Smooth muscle cell (in vitro differentiated cells): ENCODE data around the gene TEAD1. TPM values are rescaled to one million over a fixed set of nuclear protein-coding genes. Genes with fewer than 3 reads are reported as not detected.

ENCODE experiments used
- DNase-seq: peaks from one replicate; lab custom pipeline; 2025; ENCODE audit not compliant: unreplicated experiment; lab: John Stamatoyannopoulos, UW
- H2AFZ ChIP-seq: fragments of 200-600 bp; sonication (generic); 2 replicates; pipeline ENCODE4 v1.6.0; 2016; ENCODE audit warnings: antibody characterized with exemption, low read depth, mild to moderate bottlenecking
- H3F3A ChIP-seq: fragments of 200-600 bp; sonication (generic); 2 replicates; pipeline ENCODE4 v1.6.0; 2017; ENCODE audit warnings: antibody characterized with exemption, low read depth
- H3K27ac ChIP-seq: fragments of 200-600 bp; sonication (generic); 2 replicates; pipeline ENCODE4 v1.5.1; 2016; ENCODE audit warnings: low read depth, mild to moderate bottlenecking
- H3K27me3 ChIP-seq: fragments of 200-600 bp; sonication (generic); 2 replicates; pipeline ENCODE4 v1.6.1; 2016; ENCODE audit warnings: low read depth, mild to moderate bottlenecking
- H3K36me3 ChIP-seq: fragments of 200-600 bp; sonication (generic); 2 replicates; pipeline ENCODE4 v1.5.1; 2016; ENCODE audit warnings: low read depth
- H3K4me1 ChIP-seq: fragments of 200-600 bp; sonication (generic); 2 replicates; pipeline ENCODE4 v1.5.1; 2016; ENCODE audit warnings: low read depth
- H3K4me2 ChIP-seq: fragments of 200-600 bp; sonication (generic); 2 replicates; pipeline ENCODE4 v1.6.0; 2016; ENCODE audit warnings: mild to moderate bottlenecking
- H3K4me3 ChIP-seq: fragments of 200-600 bp; sonication (generic); 2 replicates; pipeline ENCODE4 v1.5.1; 2016; ENCODE audit warnings: mild to moderate bottlenecking
- H3K79me2 ChIP-seq: fragments of 200-600 bp; sonication (generic); 2 replicates; pipeline ENCODE4 v1.6.0; 2016; ENCODE audit warnings: low read depth, mild to moderate bottlenecking
- H3K9ac ChIP-seq: fragments of 200-600 bp; sonication (generic); 2 replicates; pipeline ENCODE4 v1.6.0; 2016; ENCODE audit warnings: low read depth
- H3K9me3 ChIP-seq: fragments of 200-600 bp; sonication (generic); replicated peaks from 2 replicates; pipeline ENCODE4 v1.5.1; 2016; ENCODE audit warnings: low read depth
- H4K20me1 ChIP-seq: fragments of 200-600 bp; sonication (generic); 2 replicates; pipeline ENCODE4 v1.6.0; 2016; ENCODE audit warnings: low read depth
- CTCF ChIP-seq: fragments of 200-600 bp; sonication (generic); IDR thresholded peaks from 2 replicates; pipeline ENCODE4 v1.5.1; 2017; ENCODE audit warnings: borderline replicate concordance, mild to moderate bottlenecking, antibody characterized with exemption; ENCODE audit not compliant: insufficient read depth, poor library complexity, severe bottlenecking
- whole genome bisulfite sequencing: methylation state at CpG from one replicate; pipeline ENCODE4 v1.1.7; 2016; ENCODE audit warnings: low lambda C conversion rate; 5-methylcytosine and 5-hydroxymethylcytosine counted together
- polyA plus RNA-seq: library from polyadenylated mRNA; unstranded; fragments of >200 nt; fragmentation: Nextera tagmentation; extraction: Ambion mirVana; gene quantifications from 2 replicates; pipeline ENCODE4 v1.2.1, GENCODE V29; 2016
- total RNA-seq: library from RNA; depleted of rRNA; stranded (reverse); fragments of >200 nt; gene quantifications from 2 replicates; pipeline ENCODE4 v1.2.3, GENCODE V29; 2014

TEAD1 gene
- total and polyA plus RNA-seq, 2 experiments from 2014 or later, result 63.0 to 181 TPM

DNA sequence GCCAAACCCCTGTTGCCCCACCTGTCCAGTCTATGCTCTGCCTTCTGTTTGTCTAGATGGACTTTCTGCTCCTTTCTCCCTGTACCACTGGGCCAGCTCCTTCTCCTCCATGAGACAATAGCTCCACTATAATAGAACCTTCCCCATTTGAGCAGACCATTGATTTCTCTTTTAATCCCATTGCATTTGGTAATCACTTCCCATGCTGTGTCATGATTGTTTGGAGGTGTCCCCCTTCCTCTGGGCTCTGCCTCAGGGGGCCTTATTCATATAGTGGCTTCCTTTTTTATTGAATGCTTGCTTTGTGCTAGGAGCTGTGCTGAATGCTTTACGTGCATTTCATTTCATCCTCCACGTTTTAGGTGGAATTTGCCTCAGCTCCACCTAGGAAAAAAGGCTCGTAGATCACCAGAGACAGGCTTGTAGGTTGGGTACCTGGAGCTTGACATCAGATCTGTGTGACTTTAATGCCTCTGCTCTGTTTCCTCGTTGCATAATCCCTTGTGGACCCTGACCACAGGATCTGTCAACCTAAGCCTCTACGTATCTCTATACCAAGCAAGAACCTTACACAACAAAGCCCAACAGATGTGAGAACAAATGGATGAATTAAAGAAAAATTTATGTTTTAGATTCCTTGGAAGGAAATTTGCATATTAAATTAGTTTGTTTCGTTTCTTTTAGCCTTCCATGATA, 228.7 kb downstream of the TEAD1 start:
- H3K4me2 ChIP-seq, result no peak overlapping the region
- H3K9me3 ChIP-seq, result no peaks in the 10 kb centered on the region
- DNase-seq, result no peak
- H2AFZ ChIP-seq, result no peak overlapping the region
- H3K4me1 ChIP-seq, result peaks cover 10% of the 10 kb centered on the region
- WGBS, result 88% methylated on average over 6 of the region's 6 CpGs
- H3F3A ChIP-seq, result peaks cover 23% of the 10 kb centered on the region
- H3K9ac ChIP-seq, result no peak overlapping the region
- TF ChIP-seq CTCF, result no peak
- no peaks in the 10 kb centered on the region for H3K27me3 ChIP-seq
- peaks cover 27% of the 10 kb centered on the region for H4K20me1 ChIP-seq
- peak overlapping the region; percentile 88 for H3K27ac ChIP-seq
- peaks cover 58% of the 10 kb centered on the region for H3K79me2 ChIP-seq
- H3K36me3 ChIP-seq, result peaks cover 4% of the 10 kb centered on the region
- H3K4me3 ChIP-seq, result no peak overlapping the region

DNA sequence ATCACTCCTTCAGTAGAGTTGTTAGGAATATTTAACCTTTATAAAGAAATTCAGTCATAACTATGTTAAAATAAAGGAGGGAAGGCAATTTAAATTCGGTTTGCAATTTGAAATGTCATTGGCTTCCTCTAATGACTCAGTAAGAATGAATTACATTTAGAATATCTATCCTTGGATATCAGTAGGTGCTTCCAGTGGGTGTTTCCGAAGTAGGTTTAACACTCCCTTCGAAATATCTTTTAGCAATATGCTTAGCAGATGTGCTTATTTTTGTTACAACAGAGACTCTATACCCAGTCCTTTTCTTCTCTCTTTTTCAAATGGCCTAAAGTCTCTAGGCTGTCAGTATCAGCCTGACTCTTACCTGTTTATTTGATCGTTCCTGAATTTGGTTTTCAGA, 231.2 kb downstream of the TEAD1 start:
- peaks cover 52% of the 10 kb centered on the region for H3K79me2 ChIP-seq
- H3K27ac ChIP-seq, result no peak overlapping the region
- H2AFZ ChIP-seq, result no peak overlapping the region
- 98% methylated on average over 4 of the region's 4 CpGs for WGBS
- no peak overlapping the region for H3K4me2 ChIP-seq
- H3K36me3 ChIP-seq, result peaks cover 4% of the 10 kb centered on the region
- H3K4me3 ChIP-seq, result no peak overlapping the region
- no peak for TF ChIP-seq CTCF
- no peak for DNase-seq
- H3K9me3 ChIP-seq, result no peaks in the 10 kb centered on the region
- peaks cover 44% of the 10 kb centered on the region for H4K20me1 ChIP-seq
- H3K9ac ChIP-seq, result no peak overlapping the region
- H3K4me1 ChIP-seq, result peaks cover 10% of the 10 kb centered on the region
- H3F3A ChIP-seq, result peaks cover 14% of the 10 kb centered on the region
- no peaks in the 10 kb centered on the region for H3K27me3 ChIP-seq

- Histone ChIP-seq H3K9me3 (no peaks in the 10 kb centered on the region), H3K36me3 (peaks cover 4% of the 10 kb centered on the region), H3K4me1 (peaks cover 10% of the 10 kb centered on the region), H3K27ac (no peak overlapping the region), H3K4me3 (no peak overlapping the region), H4K20me1 (peaks cover 51% of the 10 kb centered on the region), H2AFZ (no peak overlapping the region), H3K79me2 (peaks cover 60% of the 10 kb centered on the region), H3K4me2 (no peak overlapping the region), H3F3A (peaks cover 6% of the 10 kb centered on the region), H3K9ac (no peak overlapping the region), H3K27me3 (no peaks in the 10 kb centered on the region)
- no peak for TF ChIP-seq CTCF
- no peak for DNase-seq
- 77% methylated on average over 4 of the region's 4 CpGs for WGBS
These were observed 232.3 kb downstream of the TEAD1 start for GRCh38 chr11:12906501-12906900.

DNA sequence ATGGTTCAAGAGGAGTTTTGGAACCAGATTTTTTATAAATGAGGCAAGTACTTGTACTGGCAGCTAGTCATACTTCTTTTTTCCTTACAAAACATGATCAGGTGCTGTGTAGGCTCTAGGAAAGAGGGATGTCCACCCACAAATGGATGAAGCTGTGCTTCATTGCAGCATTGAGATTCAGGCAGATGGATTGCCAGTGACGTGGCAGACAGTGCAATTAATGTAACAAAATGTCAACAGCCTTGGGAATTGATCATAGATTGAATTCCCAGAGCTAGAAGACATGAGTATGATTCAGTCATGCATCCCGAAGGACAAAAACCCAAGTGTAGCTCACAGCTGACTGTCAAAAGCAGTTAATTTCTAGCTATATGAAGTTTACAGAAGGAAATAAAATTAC, 235.7 kb downstream of the TEAD1 start:
- H3F3A ChIP-seq, result peaks cover 14% of the 10 kb centered on the region
- no peak for TF ChIP-seq CTCF
- H3K9ac ChIP-seq, result no peak overlapping the region
- no peak overlapping the region for H3K27ac ChIP-seq
- DNase-seq, result no peak
- H2AFZ ChIP-seq, result no peak overlapping the region
- WGBS, result 95% methylated on average over 2 of the region's 2 CpGs
- no peaks in the 10 kb centered on the region for H3K4me1 ChIP-seq
- no peak overlapping the region for H3K4me3 ChIP-seq
- peaks cover 70% of the 10 kb centered on the region for H4K20me1 ChIP-seq
- peaks cover 5% of the 10 kb centered on the region for H3K36me3 ChIP-seq
- H3K27me3 ChIP-seq, result no peaks in the 10 kb centered on the region
- no peak overlapping the region for H3K4me2 ChIP-seq
- no peaks in the 10 kb centered on the region for H3K9me3 ChIP-seq
- H3K79me2 ChIP-seq, result peaks cover 45% of the 10 kb centered on the region
